Stimulated activated CD4-positive, alpha-beta T cell treated with anti-CD3 and anti-CD28 coated beads, Interleukin-12 subunit alpha, Interleukin-12 subunit beta, amount 100 ng/mL, for 4 hours (primary cell): ENCODE data around the gene MAPKAP1.

ENCODE experiments used
- DNase-seq: peaks from one replicate; pipeline ENCODE4 v3.0.0-alpha.2; 2020

The MAPKAP1 gene

GRCh38 chr9:125559194-125559593 is 147.8 kb downstream of the MAPKAP1 start:
- DNase-seq = no peak

- DNase-seq = peak; percentile 30
Measured at GRCh38 chr9:125558453-125559092, 148.4 kb downstream of the MAPKAP1 start.

- DNase-seq = no peak
Measured at GRCh38 chr9:125556046-125556721, 150.8 kb downstream of the MAPKAP1 start.

- DNase-seq = no peak
Measured at GRCh38 chr9:125554726-125555125, 152.3 kb downstream of the MAPKAP1 start.

- DNase-seq = no peak
Measured at GRCh38 chr9:125551781-125552180, 155.2 kb downstream of the MAPKAP1 start.

DNA sequence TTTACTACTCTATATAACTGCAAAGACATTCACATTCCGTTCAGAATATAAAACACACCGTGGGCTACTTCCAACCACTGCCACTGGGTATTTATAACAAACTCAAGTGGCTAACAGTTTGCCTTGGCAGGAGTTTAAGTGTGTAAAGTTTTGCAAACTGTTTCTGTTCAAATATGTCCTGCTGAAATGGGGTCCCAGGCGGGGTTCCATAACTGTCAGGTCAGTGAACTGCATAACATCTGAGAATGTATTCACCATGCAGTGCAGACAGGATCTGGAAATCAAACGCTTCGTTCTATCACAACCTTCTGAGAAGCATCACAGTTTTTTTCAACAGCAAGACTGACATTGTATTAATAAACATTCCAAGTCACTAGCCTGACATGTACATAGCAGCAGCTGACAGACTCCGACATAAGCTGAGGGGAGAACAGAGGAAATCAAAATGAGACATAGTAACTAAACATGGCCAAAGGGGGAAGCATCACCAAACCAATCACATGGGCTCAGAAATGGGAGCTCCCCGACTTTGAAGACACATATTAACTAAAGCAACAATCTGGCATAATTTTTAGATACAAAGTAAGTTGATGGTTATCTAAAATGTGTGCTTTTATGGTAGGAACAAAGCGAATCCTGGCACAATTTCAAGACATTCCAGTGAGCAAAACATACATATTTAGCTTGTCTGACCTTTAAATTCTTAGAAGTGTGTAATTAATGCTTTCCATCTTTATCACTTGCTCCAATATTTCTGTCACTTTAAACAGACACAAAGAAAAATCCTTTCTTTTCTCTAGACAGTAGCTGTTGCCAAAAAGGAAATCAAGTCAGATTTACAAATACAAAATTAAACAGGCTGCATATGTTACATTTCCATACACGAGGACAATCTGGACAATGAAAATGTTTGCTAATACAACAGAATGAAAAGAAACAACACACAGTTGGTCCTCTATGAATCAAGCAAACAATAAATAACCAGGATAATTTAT is 156.8 kb downstream of the MAPKAP1 start:
- DNase-seq = no peak

DNA sequence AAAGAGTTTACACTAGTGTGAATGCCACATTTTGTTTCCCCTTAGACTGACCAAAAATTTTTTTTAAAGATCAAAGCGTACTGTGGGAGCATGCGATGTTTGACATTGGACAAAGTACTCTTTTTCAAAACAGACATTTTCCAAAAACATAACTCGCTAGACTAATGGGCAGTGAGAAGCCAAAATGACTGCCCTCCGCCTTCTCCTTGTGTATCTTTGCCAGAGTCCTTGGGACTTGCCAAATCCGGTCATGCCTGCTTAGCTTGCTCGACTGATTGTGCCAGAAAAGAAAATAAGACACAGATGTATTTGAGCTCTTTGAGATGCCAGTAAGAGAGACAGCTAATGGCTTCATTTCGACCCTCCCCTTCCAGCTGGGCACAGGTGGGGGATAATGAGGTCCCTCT is 157.5 kb downstream of the MAPKAP1 start:
- no peak for DNase-seq

DNA sequence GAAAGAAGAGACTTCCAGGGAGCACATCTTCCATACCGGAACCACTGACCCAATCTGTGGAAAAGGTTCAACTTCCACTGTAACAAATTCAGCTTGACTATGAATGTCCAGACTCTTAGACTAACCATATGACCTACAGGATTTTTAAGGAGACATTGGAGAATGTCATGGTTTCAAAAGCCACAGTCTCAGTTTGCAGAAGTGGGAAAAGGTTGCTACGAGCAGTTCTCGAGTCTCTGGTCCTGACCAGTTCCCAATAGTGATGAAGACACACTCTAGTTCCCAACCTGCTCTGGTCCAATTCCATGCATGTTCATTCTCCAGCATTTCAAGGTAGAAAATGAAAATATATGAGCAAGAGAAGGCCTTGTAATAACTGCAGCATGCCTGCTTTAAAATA is 158.0 kb downstream of the MAPKAP1 start:
- DNase-seq = no peak

GRCh38 chr9:125548141-125548540 is 158.9 kb downstream of the MAPKAP1 start:
- no peak for DNase-seq

GRCh38 chr9:125547368-125547767 is 159.6 kb downstream of the MAPKAP1 start:
- no peak for DNase-seq

DNA sequence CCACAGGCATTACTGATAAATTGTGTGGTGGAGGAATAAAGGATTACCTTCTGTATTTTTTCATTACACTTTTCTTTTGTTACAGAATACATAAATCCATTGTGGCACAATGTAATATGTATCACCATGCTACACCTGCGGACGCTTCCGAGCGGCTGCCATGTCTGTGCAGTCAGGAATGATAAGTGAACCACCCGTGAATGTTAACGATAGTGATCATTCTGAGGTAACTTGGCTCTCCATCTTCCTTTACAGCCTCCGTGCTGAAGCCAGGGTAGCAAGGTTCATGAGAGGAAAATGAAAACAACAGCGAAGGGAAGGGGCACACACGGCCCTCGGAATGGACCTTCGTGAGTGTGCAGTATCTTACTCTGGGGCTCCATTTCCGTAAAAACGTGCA is 161.2 kb downstream of the MAPKAP1 start:
- no peak for DNase-seq

GRCh38 chr9:125544988-125545651 is 161.9 kb downstream of the MAPKAP1 start:
- no peak for DNase-seq

DNA sequence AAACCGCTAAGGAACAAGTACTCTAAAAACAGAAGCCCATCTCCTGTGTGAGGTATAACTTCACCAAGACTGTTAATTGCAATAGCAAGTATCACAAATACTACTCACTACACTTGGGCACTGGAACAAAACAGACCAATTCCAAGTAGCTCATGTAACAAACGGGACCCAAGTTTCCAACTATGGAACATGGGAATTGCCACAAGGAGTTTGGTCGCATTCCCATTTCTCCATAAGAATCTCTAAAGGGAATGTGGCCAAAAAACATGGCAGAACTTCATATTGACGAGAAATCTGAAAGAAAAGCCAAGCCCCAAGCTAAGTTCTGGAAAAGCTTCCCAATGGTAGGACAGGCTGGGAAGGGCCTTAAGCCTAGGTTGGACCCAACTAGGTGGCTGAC is 162.5 kb downstream of the MAPKAP1 start:
- no peak for DNase-seq

DNA sequence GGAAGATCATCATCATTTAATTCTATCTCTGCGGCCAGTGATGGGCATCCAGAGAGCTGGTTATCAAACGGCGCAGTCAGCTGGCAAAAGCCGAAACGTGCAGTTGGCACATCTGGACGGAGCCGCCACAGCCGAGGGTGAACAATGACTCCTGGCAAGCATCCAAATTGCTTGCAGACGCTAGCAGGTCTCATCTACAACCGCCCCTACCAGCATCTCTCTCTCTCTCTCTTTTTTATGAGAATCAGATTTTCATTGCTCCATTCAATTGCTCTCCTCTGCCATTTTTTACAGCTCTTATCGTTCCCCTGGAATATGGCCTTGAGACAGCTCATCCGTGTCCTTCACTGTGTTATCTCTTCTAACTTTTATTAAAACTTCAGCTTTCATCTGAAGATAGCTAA is 165.2 kb downstream of the MAPKAP1 start:
- DNase-seq = no peak

DNA sequence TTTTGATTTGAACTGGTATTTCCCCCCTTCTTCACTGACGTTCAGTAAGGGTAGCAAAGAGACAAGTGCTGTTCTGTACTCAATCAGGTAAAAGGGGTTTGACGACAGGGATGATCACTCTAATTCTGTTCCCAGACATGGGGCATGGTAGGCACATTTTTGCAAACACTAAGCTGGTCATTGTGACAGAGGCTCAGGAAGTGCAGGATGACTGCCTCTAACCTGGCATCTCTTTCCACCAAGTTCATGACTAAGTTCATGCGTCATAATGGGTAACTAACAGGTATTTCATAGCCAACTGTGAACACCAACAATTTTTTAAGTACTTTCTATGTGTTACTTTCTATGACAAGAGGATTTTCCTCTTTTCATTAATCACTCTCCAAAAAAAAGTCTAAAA is 166.5 kb downstream of the MAPKAP1 start:
- DNase-seq = no peak

DNA sequence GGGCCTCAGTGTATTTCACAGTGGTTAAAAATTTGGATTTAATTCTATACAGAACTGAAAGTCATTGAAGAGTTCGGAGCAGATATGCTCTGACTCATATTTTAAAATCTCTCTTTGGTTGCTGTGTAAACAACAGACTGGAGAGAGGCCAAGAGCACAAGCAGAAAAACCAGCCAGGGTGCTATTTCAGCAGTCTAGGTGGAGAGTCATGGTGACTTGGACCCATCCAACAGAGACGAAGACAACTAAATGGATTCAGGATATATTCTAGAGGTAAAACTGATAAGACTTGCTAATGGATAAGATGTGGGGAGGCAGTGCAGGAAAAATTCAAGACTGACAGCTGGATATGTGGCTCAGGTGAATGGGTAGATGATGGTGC is 168.9 kb downstream of the MAPKAP1 start:
- no peak for DNase-seq

DNA sequence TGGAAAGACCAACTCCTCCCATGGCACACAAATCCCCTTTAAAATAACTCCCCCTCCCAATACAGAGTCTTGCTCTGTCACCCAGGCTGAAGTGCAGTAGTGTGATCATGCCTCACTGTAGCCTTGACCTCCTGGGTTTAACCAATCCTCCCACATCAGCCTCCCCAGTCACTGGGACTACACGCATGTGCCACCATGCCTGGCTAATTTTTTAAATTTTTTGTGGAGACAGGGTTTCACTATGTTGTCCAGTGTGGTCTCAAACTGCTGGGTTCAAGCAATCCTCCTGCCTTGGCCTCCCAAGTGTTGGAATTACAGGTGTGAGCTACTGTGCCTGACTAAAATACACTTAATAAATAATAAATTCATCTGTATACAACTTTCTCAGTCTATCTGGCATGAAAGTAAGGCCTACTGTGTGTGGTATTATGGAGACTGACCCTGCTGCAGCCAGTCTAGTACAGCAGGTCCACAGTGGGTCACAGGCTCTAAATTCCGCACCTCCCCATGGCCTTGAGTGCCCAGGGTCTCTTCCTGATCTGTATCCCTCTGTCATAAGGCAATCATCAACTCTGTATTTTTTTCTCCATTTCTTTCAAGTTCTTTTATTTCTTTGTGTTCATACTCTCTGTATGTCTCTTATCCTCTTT is 169.4 kb downstream of the MAPKAP1 start:
- DNase-seq = no peak

- no peak for DNase-seq
Measured at GRCh38 chr9:125536776-125537175, 170.2 kb downstream of the MAPKAP1 start.

- DNase-seq = no peak
Measured at GRCh38 chr9:125536167-125536772, 170.7 kb downstream of the MAPKAP1 start.

DNA sequence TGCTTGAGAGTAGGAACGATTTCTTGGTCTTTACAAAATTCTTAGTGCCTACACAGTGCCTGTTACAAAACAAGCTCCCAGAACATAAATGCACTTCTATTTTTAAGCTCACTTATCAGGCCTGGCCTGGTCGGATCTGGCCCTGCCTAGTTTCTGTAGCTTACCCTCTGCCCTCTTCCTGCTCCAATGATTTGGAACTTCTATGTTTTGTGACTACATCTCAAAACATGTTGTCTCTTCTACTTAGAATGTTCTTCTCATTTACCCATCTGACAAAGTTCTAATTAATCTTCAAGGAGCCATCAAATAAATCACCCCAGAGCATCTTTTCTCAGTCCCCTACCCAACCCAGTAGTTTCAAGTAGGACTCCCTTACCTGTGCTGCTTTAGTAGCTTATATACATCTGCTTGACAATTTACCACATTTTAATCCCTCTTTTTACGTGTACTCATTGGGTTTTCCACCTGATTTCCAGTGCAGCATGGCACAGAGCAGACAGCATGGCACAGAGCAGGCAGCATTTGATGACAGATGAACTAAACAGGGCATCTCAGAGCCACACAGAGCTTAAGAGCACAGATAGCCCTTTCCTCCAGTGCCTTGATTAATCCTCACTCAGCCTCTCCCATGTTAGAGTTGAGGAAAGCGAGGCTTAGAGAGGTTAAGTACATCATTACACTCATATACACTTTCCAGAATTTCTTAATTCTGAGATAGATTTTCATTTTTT is 171.9 kb downstream of the MAPKAP1 start:
- no peak for DNase-seq
